Vagina (tissue), 2 donors: ENCODE measurements around the gene NPIPB13.
"Not testable (repeated sequence)": the region's sequence is repeated elsewhere in the genome, so short reads cannot be mapped to it uniquely, and the experiment has no call there.

Source experiments
- CTCF ChIP-seq, 3 experiments: fragments of 450-650 bp in 2 of 3; fragments of 200-600 bp in 1 of 3; sonication (generic) in 1 of 3; IDR thresholded peaks; one replicate each; pipeline ENCODE4 v1.5.1; 2017 to 2019; ENCODE audit warnings: antibody characterized with exemption in 3 of 3, mild to moderate bottlenecking in 2 of 3, moderate library complexity in 2 of 3
- POLR2A ChIP-seq, 2 donors: fragments of 450-650 bp; IDR thresholded peaks; one replicate each; pipeline ENCODE4 v1.6.1; 2017; ENCODE audit warnings: antibody characterized with exemption in 2 of 2, mild to moderate bottlenecking in 2 of 2, moderate library complexity in 2 of 2
- POLR2AphosphoS5 ChIP-seq, 2 donors: sonication (generic); formaldehyde crosslinking; IDR thresholded peaks; one replicate each; pipeline ENCODE4 v1.9.0; 2017; ENCODE audit warnings: antibody characterized with exemption in 2 of 2, mild to moderate bottlenecking in 2 of 2, low read depth in 1 of 2; ENCODE audit not compliant: insufficient read depth in 1 of 2

GRCh38 chr16:30278523-30278922 is 30.2 kb upstream of the NPIPB13 start:
- TF ChIP-seq CTCF (IDR thresholded peaks at IDR 0.05); POLR2A (IDR thresholded peaks at IDR 0.05); POLR2AphosphoS5 (IDR thresholded peaks at IDR 0.05; ENCODE audit: insufficient read depth in 1 of 2, low read depth in 1 of 2): not testable (repeated sequence)
